Measurements from ENCODE around the gene TMEM183A. TPM values are rescaled to one million over a fixed set of nuclear protein-coding genes. Genes with fewer than 3 reads are reported as not detected.

Gene TMEM183A
- total and polyA plus RNA-seq, 10 of the 15 experiments (the other 5 are each of a cell fraction or from before 2014, with no cell fraction given), result 12.3 to 103 (median 66.3) TPM

DNA sequence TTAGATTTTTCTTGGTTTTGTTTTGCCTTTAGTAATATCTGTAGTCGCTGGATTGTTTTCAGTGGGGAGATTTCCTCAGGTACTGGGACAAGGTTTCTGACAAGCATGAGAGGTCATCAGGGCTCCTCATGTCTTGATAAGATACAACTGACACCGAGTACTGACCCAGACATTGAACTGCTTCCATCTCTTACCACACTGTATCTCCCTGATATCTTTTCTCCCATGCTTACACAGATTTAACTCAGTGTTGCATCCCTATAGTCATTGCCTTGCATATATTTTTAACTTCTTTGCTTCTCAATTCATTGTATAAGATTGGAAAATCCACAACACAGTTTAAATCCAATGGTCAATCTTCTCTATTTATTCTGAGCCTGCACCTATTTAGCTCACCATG, 27.7 kb upstream of the TMEM183A start (continued):
- no peak for TF ChIP-seq RB1 (IDR thresholded peaks at IDR 0.05; ENCODE audit: borderline replicate concordance)
- TF ChIP-seq SREBF1 (IDR thresholded peaks at IDR 0.05; ENCODE audit: low read length), result no peak
- TF ChIP-seq IRF3 (IDR thresholded peaks at IDR 0.05), result no peak
- no peak for TF ChIP-seq ZNF274 (IDR thresholded peaks at IDR 0.05; ENCODE audit: insufficient read depth, insufficient read length)

GRCh38 chr1:202981939-202982338, 25.2 kb upstream of the TMEM183A start:
- H3K36me3 ChIP-seq (ENCODE audit: control insufficient read depth in 2 of 2, insufficient read depth in 2 of 2, low read length in 1 of 2), result no peaks in the 10 kb centered on the region
- no peaks in the 10 kb centered on the region for H3K27me3 ChIP-seq (replicated peaks in 1 of 2; ENCODE audit: control insufficient read depth in 2 of 2, insufficient read depth in 2 of 2, low read length in 1 of 2)
- H3K79me2 ChIP-seq (ENCODE audit: control insufficient read depth, insufficient read depth, low read length), result no peaks in the 10 kb centered on the region
- CTCF ChIA-PET, result interaction anchor here (0.6 to 1.9 kb wide), 5 partner anchors 13 to 234 kb away, joined by 3 to 11 read pairs (median 4); no protein-coding TSS in a partner anchor
- DNase-seq (ENCODE audit: low read depth, low spot score), result no peak
- no peak overlapping the region for H3K9ac ChIP-seq (ENCODE audit: control insufficient read depth, insufficient read depth, low read length)
- H3K4me2 ChIP-seq (ENCODE audit: control insufficient read depth, insufficient read depth), result no peak overlapping the region
- RAD21 ChIA-PET (ENCODE audit: unreplicated experiment), result no interaction called here
- no peak for ATAC-seq
- no TSS peak for BruUV-seq (replicated peaks)
- in situ Hi-C loops (cut with MboI), result no loop called here
- H4K20me1 ChIP-seq (ENCODE audit: control insufficient read depth, insufficient read depth), result no peaks in the 10 kb centered on the region
- H2AFZ ChIP-seq (ENCODE audit: control insufficient read depth, low read depth, low read length), result no peak overlapping the region; the same call in 1 of the 2 replicates
- intact Hi-C loops (cut with micrococcal nuclease; ENCODE audit: unreplicated experiment), result no loop called here
- POLR2A ChIA-PET, result interaction anchor here (0.6 to 0.7 kb wide), 3 partner anchors 99 to 236 kb away, joined by 3 to 4 read pairs (median 3); no protein-coding TSS in a partner anchor
- no peak for FAIRE-seq
- no peaks in the 10 kb centered on the region for H3K4me1 ChIP-seq (ENCODE audit: control insufficient read depth, insufficient read depth, low read length)
- H3K4me3 ChIP-seq, result no peak overlapping the region
- H3K9me3 ChIP-seq (replicated peaks; ENCODE audit: control insufficient read depth, insufficient read depth, low read length), result no peaks in the 10 kb centered on the region
- no peak overlapping the region for H3K27ac ChIP-seq (ENCODE audit: control insufficient read depth, insufficient read depth)
- WGBS (ENCODE audit: insufficient coverage, insufficient replicate concordance, low lambda C conversion rate, missing lambda C conversion rate), result 58% methylated on average over 2 of the region's 2 CpGs
- SMC1A ChIA-PET (ENCODE audit: uncharacterized antibody, unreplicated experiment), result interaction anchor here (1.3 to 1.4 kb wide), 2 partner anchors 10 to 14 kb away, joined by 4 to 5 read pairs; no protein-coding TSS in a partner anchor
- no peak for TF ChIP-seq RELA (IDR thresholded peaks at IDR 0.05; ENCODE audit: borderline replicate concordance, partially characterized antibody)
- TF ChIP-seq, protein P1, sequence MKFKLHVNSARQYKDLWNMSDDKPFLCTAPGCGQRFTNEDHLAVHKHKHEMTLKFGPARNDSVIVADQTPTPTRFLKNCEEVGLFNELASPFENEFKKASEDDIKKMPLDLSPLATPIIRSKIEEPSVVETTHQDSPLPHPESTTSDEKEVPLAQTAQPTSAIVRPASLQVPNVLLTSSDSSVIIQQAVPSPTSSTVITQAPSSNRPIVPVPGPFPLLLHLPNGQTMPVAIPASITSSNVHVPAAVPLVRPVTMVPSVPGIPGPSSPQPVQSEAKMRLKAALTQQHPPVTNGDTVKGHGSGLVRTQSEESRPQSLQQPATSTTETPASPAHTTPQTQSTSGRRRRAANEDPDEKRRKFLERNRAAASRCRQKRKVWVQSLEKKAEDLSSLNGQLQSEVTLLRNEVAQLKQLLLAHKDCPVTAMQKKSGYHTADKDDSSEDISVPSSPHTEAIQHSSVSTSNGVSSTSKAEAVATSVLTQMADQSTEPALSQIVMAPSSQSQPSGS (IDR thresholded peaks at IDR 0.05; ENCODE audit: low read length), result no peak
- TF ChIP-seq HCFC1 (IDR thresholded peaks at IDR 0.05; ENCODE audit: low read length), result no peak
- no peak for TF ChIP-seq CBFB (IDR thresholded peaks at IDR 0.05; ENCODE audit: low read depth)
- no peak for TF ChIP-seq STAT3 (IDR thresholded peaks at IDR 0.05; ENCODE audit: low read depth, low read length)
- TF ChIP-seq CREB1 (IDR thresholded peaks at IDR 0.05; ENCODE audit: low read depth), result no peak
- TF ChIP-seq, protein P2, sequence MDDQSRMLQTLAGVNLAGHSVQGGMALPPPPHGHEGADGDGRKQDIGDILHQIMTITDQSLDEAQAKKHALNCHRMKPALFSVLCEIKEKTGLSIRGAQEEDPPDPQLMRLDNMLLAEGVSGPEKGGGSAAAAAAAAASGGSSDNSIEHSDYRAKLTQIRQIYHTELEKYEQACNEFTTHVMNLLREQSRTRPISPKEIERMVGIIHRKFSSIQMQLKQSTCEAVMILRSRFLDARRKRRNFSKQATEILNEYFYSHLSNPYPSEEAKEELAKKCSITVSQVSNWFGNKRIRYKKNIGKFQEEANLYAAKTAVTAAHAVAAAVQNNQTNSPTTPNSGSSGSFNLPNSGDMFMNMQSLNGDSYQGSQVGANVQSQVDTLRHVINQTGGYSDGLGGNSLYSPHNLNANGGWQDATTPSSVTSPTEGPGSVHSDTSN (IDR thresholded peaks at IDR 0.05; ENCODE audit: insufficient replicate concordance, low read depth, low read length), result no peak
- TF ChIP-seq MTA3 (IDR thresholded peaks at IDR 0.05; ENCODE audit: borderline replicate concordance, low read length), result no peak
- TF ChIP-seq, protein P3, sequence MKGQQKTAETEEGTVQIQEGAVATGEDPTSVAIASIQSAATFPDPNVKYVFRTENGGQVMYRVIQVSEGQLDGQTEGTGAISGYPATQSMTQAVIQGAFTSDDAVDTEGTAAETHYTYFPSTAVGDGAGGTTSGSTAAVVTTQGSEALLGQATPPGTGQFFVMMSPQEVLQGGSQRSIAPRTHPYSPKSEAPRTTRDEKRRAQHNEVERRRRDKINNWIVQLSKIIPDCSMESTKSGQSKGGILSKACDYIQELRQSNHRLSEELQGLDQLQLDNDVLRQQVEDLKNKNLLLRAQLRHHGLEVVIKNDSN (IDR thresholded peaks at IDR 0.05; ENCODE audit: borderline replicate concordance, extremely low read length, insufficient read depth, low read depth, low read length), result no peak
- TF ChIP-seq NBN (IDR thresholded peaks at IDR 0.05), result no peak
- TF ChIP-seq CREM (IDR thresholded peaks at IDR 0.05; ENCODE audit: low read depth), result no peak
- no peak for TF ChIP-seq RUNX3 (IDR thresholded peaks at IDR 0.05; ENCODE audit: low read length)
- no peak for TF ChIP-seq NRF1 (conservative IDR thresholded peaks at IDR 0.05; ENCODE audit: low read depth, low read length)
- TF ChIP-seq NFXL1 (IDR thresholded peaks at IDR 0.05; ENCODE audit: borderline replicate concordance), result no peak
- TF ChIP-seq SUPT20H (IDR thresholded peaks at IDR 0.05; ENCODE audit: borderline replicate concordance, control insufficient read depth, low read depth, low read length), result no peak

All from GM12878 (cell line).